Endothelial cell of coronary artery (primary cell): Measurements from ENCODE around the gene ATP6V1A. TPM values are rescaled to one million over a fixed set of nuclear protein-coding genes. Genes with fewer than 3 reads are reported as not detected.

Experiments
- total RNA-seq: library from RNA; depleted of rRNA; stranded (reverse); fragments of >200 nt; gene quantifications from 2 replicates; pipeline ENCODE4 v1.2.3, GENCODE V29; 2014

Gene ATP6V1A
- total RNA-seq = 77.0 and 80.0 TPM in 2 replicates

GRCh38 chr3:113746548-113747282 is at the start of gene ATP6V1A:
Gene ATP6V1A (plus strand): TSS chr3:113747035. CDS start chr3:113778754, 31,719 bp downstream.

DNA sequence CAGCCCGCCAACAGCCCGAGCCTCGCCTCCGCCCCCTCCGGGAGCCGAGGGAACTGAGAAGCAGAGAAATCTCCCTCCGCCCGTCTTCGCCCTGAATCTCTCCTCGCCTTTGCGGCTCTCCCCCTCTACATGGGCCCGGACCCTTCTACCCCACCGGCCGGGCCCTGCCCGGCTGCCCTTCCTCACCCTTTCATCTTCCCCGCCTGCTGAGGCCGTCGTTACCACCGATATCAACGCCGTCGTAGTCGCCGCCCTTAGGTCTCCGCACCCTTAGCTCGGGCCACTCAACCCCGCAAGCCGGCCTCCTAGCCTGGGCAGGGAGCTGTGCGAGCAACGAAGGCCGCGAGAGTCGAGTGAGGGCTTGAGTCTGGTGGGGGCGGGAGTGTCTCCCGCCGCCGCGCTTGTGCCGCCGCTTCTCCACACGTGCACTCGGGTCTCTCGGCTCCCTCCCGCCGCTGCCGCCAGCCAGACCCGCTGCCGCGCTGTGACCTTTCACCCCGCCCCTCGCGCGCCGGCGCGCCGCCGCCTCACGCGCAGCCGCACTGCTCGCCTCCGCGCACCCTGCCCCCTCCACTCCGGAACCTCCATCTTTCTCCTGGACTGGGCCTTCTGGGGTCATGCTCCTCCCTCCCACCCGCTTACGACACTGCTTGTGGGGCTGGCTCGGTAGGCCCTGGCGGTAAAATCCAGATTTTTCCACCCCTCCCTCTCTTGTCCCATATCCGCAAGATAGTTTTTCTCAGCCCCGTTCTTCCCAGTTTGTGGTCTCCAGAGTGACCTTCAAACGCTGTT is 883 bp upstream of the ATP6V1A start, which contains the start of gene NAA50:
Gene NAA50, minus strand, starts transcription at position 494 of the 792 bp plus-strand sequence. Its CDS starts 300 bp downstream, at position 194.

DNA sequence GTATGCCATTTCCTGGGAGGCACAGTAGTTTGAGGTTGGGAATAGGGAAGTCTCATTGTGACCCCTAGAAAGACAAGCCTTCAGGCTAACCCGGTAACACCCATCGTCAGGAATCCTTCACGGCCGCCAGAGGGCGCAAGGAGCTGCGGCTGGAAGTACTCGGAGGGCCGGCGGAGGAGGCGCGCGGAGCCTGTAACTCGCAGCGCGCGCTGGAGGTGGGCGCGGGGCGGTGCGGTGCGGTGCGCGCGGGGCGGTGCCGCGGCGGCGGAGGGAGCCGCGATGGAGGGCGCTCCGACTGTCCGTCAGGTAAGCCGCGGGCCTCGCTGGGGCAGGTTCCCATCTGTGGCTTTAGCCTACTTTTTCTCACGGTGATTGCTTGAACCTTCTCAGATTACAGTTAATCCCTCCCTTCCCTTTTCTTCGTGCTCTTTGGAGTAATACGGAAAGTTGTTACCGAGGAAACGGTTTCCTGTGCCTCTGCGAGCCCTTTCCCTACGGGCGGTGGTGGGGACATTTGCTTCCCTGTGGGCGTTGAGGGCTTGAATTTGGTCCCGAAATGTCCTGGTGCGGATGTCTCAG is 91.9 kb downstream of the ATP6V1A start, which contains the start of gene GRAMD1C:
Gene GRAMD1C, plus strand, starts transcription at position 158 of the 579 bp plus-strand sequence. Its CDS starts 122 bp downstream, at position 280.

Other genes starting within 250 kb of the ATP6V1A start
- 7.6 and 9.9 TPM in 2 replicates for gene SPICE1, start 231.9 kb upstream of the ATP6V1A start, total RNA-seq
- 0.27 TPM in 1 of 2 replicates, not detected in the other for gene SIDT1, start 214.5 kb upstream of the ATP6V1A start, total RNA-seq
- gene USF3, start 50.4 kb upstream of the ATP6V1A start, total RNA-seq = 3.6 and 4.0 TPM in 2 replicates
- 120 and 171 TPM in 2 replicates for gene NAA50, start 786 bp upstream of the ATP6V1A start, total RNA-seq
- gene GRAMD1C, start 91.8 kb downstream of the ATP6V1A start, total RNA-seq = 16.2 and 22.1 TPM in 2 replicates
- gene ZDHHC23, start 201.0 kb downstream of the ATP6V1A start, total RNA-seq = 1.9 and 2.5 TPM in 2 replicates